GM23338 (cell line): ENCODE results near the gene SOHLH2. TPM values are rescaled to one million over a fixed set of nuclear protein-coding genes. Genes with fewer than 3 reads are reported as not detected.

Source experiments
- ATAC-seq: fragments of 200-7000 bp; cut with Tn5 transposase; 3 replicates; pipeline ENCODE4 v1.9.1; 2020
- DNase-seq: peaks from one replicate; pipeline ENCODE4 v3.0.0-alpha.2; 2015; ENCODE audit warnings: low spot score
- H2AFZ ChIP-seq: fragments of 200-600 bp; sonication (generic); 2 replicates; pipeline ENCODE4 v1.8.0; 2016; ENCODE audit warnings: antibody characterized with exemption, mild to moderate bottlenecking, moderate library complexity
- H3F3A ChIP-seq: fragments of 200-600 bp; sonication (generic); replicated peaks from 2 replicates; pipeline ENCODE4 v1.8.0; 2017; ENCODE audit warnings: antibody characterized with exemption, mixed run types, low read depth
- H3K27ac ChIP-seq: fragments of 200-600 bp; sonication (generic); 2 replicates; pipeline ENCODE4 v1.6.1; 2016; ENCODE audit warnings: low read depth
- H3K27me3 ChIP-seq: fragments of 200-600 bp; sonication (generic); 2 replicates; pipeline ENCODE4 v1.8.0; 2016; ENCODE audit warnings: mild to moderate bottlenecking, mixed run types, moderate library complexity; ENCODE audit not compliant: insufficient read depth
- H3K36me3 ChIP-seq: fragments of 200-600 bp; sonication (generic); 2 replicates; pipeline ENCODE4 v1.8.0; 2016; ENCODE audit warnings: mild to moderate bottlenecking; ENCODE audit not compliant: insufficient read depth
- H3K4me1 ChIP-seq: fragments of 200-600 bp; sonication (generic); 2 replicates; pipeline ENCODE4 v1.8.0; 2016; ENCODE audit warnings: mild to moderate bottlenecking, moderate library complexity; ENCODE audit not compliant: insufficient read depth
- H3K4me2 ChIP-seq: fragments of 200-600 bp; sonication (generic); 2 replicates; pipeline ENCODE4 v1.7.1; 2017; ENCODE audit warnings: mixed run types
- H3K4me3 ChIP-seq: fragments of 200-600 bp; sonication (generic); 2 replicates; pipeline ENCODE4 v1.6.1; 2016; ENCODE audit warnings: mixed run types
- H3K79me2 ChIP-seq: fragments of 200-600 bp; sonication (generic); replicated peaks from 2 replicates; pipeline ENCODE4 v1.8.0; 2017; ENCODE audit warnings: mild to moderate bottlenecking; ENCODE audit not compliant: insufficient read depth
- H3K9me2 ChIP-seq: fragments of 200-600 bp; sonication (generic); 2 replicates; pipeline ENCODE4 v1.8.0; 2017; ENCODE audit not compliant: insufficient read depth
- H4K20me1 ChIP-seq: fragments of 200-600 bp; sonication (generic); replicated peaks from 2 replicates; pipeline ENCODE4 v1.8.0; 2017; ENCODE audit warnings: mild to moderate bottlenecking; ENCODE audit not compliant: insufficient read depth
- H3K27ac Mint-ChIP-seq: 2 replicates; pipeline ENCODE4 v1.8.0; 2020; ENCODE audit warnings: inconsistent platforms, mild to moderate bottlenecking, moderate library complexity, mixed read lengths
- H3K27me3 Mint-ChIP-seq: 3 replicates; pipeline ENCODE4 v1.8.0; 2022; ENCODE audit warnings: low read depth, mild to moderate bottlenecking, moderate library complexity, mixed read lengths, inconsistent platforms; ENCODE audit not compliant: insufficient read depth, poor library complexity
- H3K36me3 Mint-ChIP-seq: 3 replicates; pipeline ENCODE4 v1.8.0; 2021; ENCODE audit warnings: low read depth, mild to moderate bottlenecking, inconsistent platforms, moderate library complexity, mixed read lengths
- H3K4me1 Mint-ChIP-seq: 3 replicates; pipeline ENCODE4 v1.8.0; 2020; ENCODE audit warnings: mild to moderate bottlenecking, inconsistent platforms, mixed read lengths
- H3K4me3 Mint-ChIP-seq: 3 replicates; pipeline ENCODE4 v1.8.0; 2021; ENCODE audit warnings: moderate library complexity, mild to moderate bottlenecking, inconsistent platforms, mixed read lengths
- H3K9me3 Mint-ChIP-seq: 3 replicates; pipeline ENCODE4 v1.8.0; 2020; ENCODE audit warnings: moderate library complexity, mild to moderate bottlenecking, inconsistent platforms, mixed read lengths
- CREB1 ChIP-seq: fragments of 250-450 bp; sonication (Bioruptor Pico); IDR thresholded peaks from 2 replicates; pipeline ENCODE4 v1.5.0; 2020; ENCODE audit warnings: low read depth, mild to moderate bottlenecking, moderate library complexity
- EZH2 ChIP-seq: fragments of 200-600 bp; sonication (generic); IDR thresholded peaks from one replicate; pipeline ENCODE4 v1.8.0; 2017; ENCODE audit warnings: antibody characterized with exemption, mild to moderate bottlenecking, low read depth; ENCODE audit not compliant: unreplicated experiment
- EZH2phosphoT487 ChIP-seq: fragments of 200-600 bp; sonication (generic); IDR thresholded peaks from one replicate; pipeline ENCODE4 v1.8.1; 2018; ENCODE audit warnings: antibody characterized with exemption; ENCODE audit not compliant: unreplicated experiment
- JUNB ChIP-seq: IDR thresholded peaks from one replicate; pipeline ENCODE4 v1.6.1; 2016; ENCODE audit warnings: antibody characterized with exemption; ENCODE audit not compliant: unreplicated experiment
- NANOG ChIP-seq: IDR thresholded peaks from 2 replicates; pipeline ENCODE4 v1.6.1; 2016; ENCODE audit warnings: antibody characterized with exemption, borderline replicate concordance
- POLR2AphosphoS5 ChIP-seq: IDR thresholded peaks from 2 replicates; pipeline ENCODE4 v1.6.1; 2016; ENCODE audit warnings: antibody characterized with exemption, low read depth
- STAT1 ChIP-seq: IDR thresholded peaks from one replicate; pipeline ENCODE4 v1.6.1; 2016; ENCODE audit warnings: antibody characterized with exemption; ENCODE audit not compliant: unreplicated experiment
- ZNF114 ChIP-seq: fragments of 250-450 bp; sonication (Bioruptor Pico); IDR thresholded peaks from 2 replicates; pipeline ENCODE4 v1.5.0; 2020; ENCODE audit warnings: mild to moderate bottlenecking, moderate library complexity
- ZNF331 ChIP-seq: fragments of 250-450 bp; sonication (Bioruptor Pico); IDR thresholded peaks from 2 replicates; pipeline ENCODE4 v1.5.0; 2020; ENCODE audit warnings: low read depth, mild to moderate bottlenecking, moderate library complexity
- polyA plus RNA-seq: library from polyadenylated mRNA; unstranded; fragments of >200 nt; fragmentation: Nextera tagmentation; extraction: Ambion mirVana; gene quantifications from 2 replicates; pipeline ENCODE4 v1.2.1, GENCODE V29; 2016
- total RNA-seq: library from RNA; depleted of rRNA; stranded (reverse); fragments of >200 nt; shearing (Covaris generic); gene quantifications from 2 replicates; pipeline ENCODE4 v1.2.3, GENCODE V29; 2014
- TF ChIP-seq, protein P1 (sequence below), 2 experiments: fragments of 200-600 bp in 1 of 2; sonication (generic) in 1 of 2; conservative IDR thresholded peaks; 2 replicates each; pipeline versions ENCODE4 v1.5.1 to v1.6.1; 2016 to 2017; ENCODE audit warnings: antibody characterized with exemption in 2 of 2, low read depth in 2 of 2, mild to moderate bottlenecking in 2 of 2, moderate library complexity in 1 of 2
- TF ChIP-seq, protein P2 (sequence below): fragments of 250-450 bp; sonication (Bioruptor Pico); IDR thresholded peaks from 2 replicates; pipeline ENCODE4 v1.5.0; 2020; ENCODE audit warnings: mild to moderate bottlenecking, moderate library complexity
- TF ChIP-seq, protein P3 (sequence below): IDR thresholded peaks from one replicate; pipeline ENCODE4 v1.6.1; 2018; ENCODE audit warnings: antibody characterized with exemption; ENCODE audit not compliant: unreplicated experiment

The SOHLH2 gene
- total and polyA plus RNA-seq, 2 experiments from 2014 or later: 1.8 to 2.8 TPM

DNA sequence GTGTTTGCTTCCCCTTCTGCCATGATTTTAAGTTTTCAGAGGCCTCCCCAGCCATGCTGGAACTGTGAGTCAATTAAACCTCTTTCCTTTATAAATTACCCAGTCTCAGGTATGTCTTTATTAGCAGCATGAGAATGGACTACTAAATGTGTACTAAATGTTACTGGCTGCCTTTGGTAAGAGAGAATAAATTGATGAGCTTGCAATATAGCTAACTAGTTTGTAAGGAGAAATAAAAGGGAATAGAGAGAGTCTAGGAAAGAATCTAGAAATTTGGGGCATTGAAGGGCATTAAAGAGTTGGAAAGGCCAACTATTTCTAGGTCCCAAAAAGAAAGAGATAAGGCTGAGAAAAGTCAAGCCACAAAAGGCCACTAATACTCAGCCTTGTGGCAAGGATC, 5.5 kb upstream of the SOHLH2 start:
- TF ChIP-seq, protein P1, sequence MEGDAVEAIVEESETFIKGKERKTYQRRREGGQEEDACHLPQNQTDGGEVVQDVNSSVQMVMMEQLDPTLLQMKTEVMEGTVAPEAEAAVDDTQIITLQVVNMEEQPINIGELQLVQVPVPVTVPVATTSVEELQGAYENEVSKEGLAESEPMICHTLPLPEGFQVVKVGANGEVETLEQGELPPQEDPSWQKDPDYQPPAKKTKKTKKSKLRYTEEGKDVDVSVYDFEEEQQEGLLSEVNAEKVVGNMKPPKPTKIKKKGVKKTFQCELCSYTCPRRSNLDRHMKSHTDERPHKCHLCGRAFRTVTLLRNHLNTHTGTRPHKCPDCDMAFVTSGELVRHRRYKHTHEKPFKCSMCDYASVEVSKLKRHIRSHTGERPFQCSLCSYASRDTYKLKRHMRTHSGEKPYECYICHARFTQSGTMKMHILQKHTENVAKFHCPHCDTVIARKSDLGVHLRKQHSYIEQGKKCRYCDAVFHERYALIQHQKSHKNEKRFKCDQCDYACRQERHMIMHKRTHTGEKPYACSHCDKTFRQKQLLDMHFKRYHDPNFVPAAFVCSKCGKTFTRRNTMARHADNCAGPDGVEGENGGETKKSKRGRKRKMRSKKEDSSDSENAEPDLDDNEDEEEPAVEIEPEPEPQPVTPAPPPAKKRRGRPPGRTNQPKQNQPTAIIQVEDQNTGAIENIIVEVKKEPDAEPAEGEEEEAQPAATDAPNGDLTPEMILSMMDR (conservative IDR thresholded peaks at IDR 0.05; ENCODE audit: low read depth in 2 of 2): no peak
- TF ChIP-seq NANOG (no peak), STAT1 (no peak), JUNB (no peak), CREB1 (no peak), EZH2 (no peak), EZH2phosphoT487 (no peak), ZNF331 (CRISPR knock-in tag) (no peak), POLR2AphosphoS5 (no peak), ZNF114 (CRISPR knock-in tag) (no peak)
- TF ChIP-seq, protein P2, sequence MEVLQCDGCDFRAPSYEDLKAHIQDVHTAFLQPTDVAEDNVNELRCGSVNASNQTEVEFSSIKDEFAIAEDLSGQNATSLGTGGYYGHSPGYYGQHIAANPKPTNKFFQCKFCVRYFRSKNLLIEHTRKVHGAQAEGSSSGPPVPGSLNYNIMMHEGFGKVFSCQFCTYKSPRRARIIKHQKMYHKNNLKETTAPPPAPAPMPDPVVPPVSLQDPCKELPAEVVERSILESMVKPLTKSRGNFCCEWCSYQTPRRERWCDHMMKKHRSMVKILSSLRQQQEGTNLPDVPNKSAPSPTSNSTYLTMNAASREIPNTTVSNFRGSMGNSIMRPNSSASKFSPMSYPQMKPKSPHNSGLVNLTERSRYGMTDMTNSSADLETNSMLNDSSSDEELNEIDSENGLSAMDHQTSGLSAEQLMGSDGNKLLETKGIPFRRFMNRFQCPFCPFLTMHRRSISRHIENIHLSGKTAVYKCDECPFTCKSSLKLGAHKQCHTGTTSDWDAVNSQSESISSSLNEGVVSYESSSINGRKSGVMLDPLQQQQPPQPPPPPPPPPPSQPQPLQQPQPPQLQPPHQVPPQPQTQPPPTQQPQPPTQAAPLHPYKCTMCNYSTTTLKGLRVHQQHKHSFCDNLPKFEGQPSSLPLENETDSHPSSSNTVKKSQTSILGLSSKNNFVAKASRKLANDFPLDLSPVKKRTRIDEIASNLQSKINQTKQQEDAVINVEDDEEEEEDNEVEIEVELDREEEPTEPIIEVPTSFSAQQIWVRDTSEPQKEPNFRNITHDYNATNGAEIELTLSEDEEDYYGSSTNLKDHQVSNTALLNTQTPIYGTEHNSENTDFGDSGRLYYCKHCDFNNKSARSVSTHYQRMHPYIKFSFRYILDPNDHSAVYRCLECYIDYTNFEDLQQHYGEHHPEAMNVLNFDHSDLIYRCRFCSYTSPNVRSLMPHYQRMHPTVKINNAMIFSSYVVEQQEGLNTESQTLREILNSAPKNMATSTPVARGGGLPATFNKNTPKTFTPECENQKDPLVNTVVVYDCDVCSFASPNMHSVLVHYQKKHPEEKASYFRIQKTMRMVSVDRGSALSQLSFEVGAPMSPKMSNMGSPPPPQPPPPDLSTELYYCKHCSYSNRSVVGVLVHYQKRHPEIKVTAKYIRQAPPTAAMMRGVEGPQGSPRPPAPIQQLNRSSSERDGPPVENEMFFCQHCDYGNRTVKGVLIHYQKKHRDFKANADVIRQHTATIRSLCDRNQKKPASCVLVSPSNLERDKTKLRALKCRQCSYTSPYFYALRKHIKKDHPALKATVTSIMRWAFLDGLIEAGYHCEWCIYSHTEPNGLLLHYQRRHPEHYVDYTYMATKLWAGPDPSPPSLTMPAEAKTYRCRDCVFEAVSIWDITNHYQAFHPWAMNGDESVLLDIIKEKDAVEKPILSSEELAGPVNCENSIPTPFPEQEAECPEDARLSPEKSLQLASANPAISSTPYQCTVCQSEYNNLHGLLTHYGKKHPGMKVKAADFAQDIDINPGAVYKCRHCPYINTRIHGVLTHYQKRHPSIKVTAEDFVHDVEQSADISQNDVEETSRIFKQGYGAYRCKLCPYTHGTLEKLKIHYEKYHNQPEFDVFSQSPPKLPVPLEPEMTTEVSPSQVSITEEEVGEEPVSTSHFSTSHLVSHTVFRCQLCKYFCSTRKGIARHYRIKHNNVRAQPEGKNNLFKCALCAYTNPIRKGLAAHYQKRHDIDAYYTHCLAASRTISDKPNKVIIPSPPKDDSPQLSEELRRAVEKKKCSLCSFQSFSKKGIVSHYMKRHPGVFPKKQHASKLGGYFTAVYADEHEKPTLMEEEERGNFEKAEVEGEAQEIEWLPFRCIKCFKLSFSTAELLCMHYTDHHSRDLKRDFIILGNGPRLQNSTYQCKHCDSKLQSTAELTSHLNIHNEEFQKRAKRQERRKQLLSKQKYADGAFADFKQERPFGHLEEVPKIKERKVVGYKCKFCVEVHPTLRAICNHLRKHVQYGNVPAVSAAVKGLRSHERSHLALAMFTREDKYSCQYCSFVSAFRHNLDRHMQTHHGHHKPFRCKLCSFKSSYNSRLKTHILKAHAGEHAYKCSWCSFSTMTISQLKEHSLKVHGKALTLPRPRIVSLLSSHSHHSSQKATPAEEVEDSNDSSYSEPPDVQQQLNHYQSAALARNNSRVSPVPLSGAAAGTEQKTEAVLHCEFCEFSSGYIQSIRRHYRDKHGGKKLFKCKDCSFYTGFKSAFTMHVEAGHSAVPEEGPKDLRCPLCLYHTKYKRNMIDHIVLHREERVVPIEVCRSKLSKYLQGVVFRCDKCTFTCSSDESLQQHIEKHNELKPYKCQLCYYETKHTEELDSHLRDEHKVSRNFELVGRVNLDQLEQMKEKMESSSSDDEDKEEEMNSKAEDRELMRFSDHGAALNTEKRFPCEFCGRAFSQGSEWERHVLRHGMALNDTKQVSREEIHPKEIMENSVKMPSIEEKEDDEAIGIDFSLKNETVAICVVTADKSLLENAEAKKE: no peak
- TF ChIP-seq, protein P3, sequence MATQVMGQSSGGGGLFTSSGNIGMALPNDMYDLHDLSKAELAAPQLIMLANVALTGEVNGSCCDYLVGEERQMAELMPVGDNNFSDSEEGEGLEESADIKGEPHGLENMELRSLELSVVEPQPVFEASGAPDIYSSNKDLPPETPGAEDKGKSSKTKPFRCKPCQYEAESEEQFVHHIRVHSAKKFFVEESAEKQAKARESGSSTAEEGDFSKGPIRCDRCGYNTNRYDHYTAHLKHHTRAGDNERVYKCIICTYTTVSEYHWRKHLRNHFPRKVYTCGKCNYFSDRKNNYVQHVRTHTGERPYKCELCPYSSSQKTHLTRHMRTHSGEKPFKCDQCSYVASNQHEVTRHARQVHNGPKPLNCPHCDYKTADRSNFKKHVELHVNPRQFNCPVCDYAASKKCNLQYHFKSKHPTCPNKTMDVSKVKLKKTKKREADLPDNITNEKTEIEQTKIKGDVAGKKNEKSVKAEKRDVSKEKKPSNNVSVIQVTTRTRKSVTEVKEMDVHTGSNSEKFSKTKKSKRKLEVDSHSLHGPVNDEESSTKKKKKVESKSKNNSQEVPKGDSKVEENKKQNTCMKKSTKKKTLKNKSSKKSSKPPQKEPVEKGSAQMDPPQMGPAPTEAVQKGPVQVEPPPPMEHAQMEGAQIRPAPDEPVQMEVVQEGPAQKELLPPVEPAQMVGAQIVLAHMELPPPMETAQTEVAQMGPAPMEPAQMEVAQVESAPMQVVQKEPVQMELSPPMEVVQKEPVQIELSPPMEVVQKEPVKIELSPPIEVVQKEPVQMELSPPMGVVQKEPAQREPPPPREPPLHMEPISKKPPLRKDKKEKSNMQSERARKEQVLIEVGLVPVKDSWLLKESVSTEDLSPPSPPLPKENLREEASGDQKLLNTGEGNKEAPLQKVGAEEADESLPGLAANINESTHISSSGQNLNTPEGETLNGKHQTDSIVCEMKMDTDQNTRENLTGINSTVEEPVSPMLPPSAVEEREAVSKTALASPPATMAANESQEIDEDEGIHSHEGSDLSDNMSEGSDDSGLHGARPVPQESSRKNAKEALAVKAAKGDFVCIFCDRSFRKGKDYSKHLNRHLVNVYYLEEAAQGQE: no peak
- Histone ChIP-seq H3K79me2 (no peaks in the 10 kb centered on the region), H3K36me3 (peaks cover 14% of the 10 kb centered on the region; the same call in 1 of the 2 replicates), H3K27me3 (no peaks in the 10 kb centered on the region), H2AFZ (no peak overlapping the region), H3K4me1 (no peaks in the 10 kb centered on the region), H3K4me2 (no peak overlapping the region), H3K9me2 (no peaks in the 10 kb centered on the region), H4K20me1 (no peaks in the 10 kb centered on the region), H3K4me3 (no peak overlapping the region), H3K27ac (no peak overlapping the region), H3F3A (no peaks in the 10 kb centered on the region)
- Mint-ChIP-seq H3K4me3 (no peak overlapping the region), H3K4me1 (0 out of 3 replicates have a peak, but pooled peaks cover 2% of the 10 kb centered on the region), H3K9me3 (peaks cover 12% of the 10 kb centered on the region), H3K36me3 (peaks cover 14% of the 10 kb centered on the region), H3K27ac (no peak overlapping the region), H3K27me3 (peaks cover 2% of the 10 kb centered on the region)
- no peak for DNase-seq
- no peak for ATAC-seq
